Posterior cingulate gyrus (tissue), 11 donors: ENCODE measurements around the gene AKR1B1.

Experiments used
- DNase-seq, 10 donors: peaks; one replicate each; pipeline versions ENCODE4 v3.0.0 to v3.0.0-alpha.2; 2020 to 2021; ENCODE audit warnings: mixed read lengths in 3 of 10
- intact Hi-C: fragments of 100-400 bp; cut with DNase I; formaldehyde crosslinking; loops from one replicate; pipeline ENCODE4 v1.15.1; 2023

The AKR1B1 gene

DNA sequence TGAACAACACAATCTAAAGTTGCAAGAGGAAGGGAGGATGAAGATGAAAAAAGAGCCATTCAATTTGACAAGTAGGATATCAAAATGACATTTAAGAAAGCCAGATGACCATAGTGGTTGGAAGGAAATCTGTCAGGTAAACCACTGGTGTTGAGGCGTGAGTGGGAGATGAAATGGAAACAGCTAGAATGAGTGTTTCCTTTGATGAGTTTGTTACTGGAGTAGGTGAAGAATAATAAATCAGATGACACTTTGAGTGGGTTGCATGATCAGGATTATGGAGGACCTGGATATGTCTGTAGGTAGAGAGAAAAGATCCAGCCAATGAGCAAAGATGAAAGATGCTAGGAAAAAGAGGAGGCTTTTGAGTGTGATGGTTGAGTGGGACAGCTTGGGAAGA lies 33.1 kb downstream of the AKR1B1 start:
- intact Hi-C loops: no loop called here
- DNase-seq: no peak

DNA sequence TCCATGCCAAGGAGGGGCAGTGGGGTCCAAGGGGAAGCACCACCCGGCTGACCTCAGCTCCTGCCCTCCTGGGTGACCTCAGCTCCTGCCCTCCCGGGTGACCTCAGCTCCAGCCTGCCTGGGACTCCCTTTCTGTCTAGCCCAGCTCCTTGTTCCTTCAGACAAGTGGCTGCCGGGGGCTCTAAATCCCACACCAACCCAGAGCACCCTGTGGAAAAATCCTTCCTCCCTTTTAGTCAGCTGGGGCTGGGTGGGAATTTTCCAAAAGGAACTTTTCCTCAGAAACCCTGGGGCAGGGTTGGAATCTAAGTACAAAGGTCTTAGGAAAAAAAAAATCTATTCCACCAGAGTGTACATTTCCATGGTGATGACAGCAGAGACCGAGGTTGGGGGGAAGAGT lies 36.3 kb downstream of the AKR1B1 start:
- intact Hi-C loops: no loop called here
- no peak for DNase-seq

DNA sequence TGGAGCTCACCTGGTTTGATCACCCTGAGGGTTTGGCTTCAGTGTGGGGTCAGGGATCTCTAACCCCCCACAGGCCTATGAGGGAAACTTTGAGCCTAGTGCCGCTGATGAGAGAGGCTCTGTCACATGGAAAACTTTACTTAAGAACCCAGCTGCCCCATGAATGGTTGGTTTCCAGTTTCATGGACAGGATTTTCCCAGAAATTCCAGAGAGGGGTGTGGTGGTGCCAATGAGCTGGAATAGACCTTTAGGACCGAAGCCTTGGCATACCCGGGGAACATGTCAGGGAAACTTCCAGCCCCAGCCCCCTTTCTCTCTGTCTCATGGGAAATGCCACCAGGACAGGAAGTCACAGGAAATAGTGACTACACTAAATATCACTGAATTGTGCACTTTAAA lies 36.9 kb downstream of the AKR1B1 start:
- DNase-seq: no peak
- intact Hi-C loops: no loop called here

DNA sequence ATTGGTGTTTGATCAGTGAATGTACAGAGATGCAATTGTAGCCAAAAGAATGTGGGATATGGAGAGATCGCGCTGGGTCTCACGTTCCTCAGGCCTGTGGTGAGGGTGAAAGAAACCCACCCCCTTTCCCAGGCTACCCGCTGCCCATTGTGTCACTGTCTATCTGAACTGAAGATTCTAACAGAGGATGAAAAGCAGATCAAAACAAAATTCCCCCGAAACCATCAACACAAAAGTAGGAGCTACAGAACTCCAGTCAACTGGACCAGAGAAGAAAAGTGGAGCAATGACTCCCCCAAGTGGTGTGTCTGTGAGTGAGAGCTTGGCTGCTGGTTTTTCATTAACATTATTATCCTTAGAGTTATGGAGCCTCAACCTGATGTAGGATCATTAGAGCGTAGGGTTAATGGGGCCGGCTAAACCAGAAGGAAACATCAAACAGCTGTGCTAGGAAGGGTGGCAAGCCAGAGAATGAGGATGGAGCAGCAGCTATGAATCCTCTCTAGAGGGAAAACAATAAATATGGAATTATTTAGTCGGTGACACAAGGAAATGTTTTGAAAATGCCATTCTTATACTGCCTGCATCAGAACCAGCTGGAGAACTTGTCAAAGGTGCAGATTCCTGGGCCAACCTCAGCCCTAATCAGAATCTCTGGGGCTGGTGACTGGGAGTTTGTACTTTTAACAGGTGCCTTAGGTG lies 38.3 kb downstream of the AKR1B1 start:
- DNase-seq: peak in 5 of 10 donors; percentile 22 to 67 (median 64)
- intact Hi-C loops: no loop called here

DNA sequence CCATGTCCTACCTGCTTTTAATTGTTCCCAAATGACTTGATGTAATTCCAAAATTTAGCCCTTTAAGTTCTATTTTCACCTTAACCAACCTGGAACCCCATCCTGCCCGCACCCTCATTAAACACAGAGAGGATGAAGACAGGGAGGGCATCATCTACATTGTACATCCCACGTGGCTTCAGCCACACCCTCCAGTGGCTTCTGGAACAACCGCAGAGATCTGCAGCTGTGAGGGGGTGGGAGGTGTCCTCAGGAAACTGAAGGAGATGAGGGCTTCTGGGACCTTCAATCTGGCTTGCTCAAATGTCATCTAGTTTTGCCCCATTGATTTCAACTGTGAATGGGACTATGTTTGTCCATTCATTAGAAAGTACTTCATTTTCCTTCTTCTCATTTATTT lies 39.0 kb downstream of the AKR1B1 start:
- DNase-seq: no peak
- intact Hi-C loops: no loop called here

DNA sequence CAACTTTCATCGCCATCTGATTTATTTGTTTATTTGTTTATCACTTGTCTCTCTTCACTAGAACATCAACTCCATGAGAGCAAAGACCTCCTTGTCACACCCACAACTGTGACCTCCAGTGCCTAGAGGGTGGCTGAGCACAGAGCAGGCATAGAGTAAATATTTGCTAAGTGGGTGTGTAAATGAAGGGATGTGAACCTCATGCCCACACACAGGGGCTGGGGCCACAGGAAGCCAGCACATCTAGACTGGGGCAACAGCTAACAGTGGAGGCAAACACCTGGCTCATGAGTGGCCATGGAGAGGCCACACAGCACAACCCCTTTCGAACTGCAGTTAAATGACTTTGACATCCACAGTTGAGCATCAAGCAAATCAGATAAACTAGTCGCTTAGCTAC lies 39.8 kb downstream of the AKR1B1 start:
- intact Hi-C loops: no loop called here
- no peak for DNase-seq

DNA sequence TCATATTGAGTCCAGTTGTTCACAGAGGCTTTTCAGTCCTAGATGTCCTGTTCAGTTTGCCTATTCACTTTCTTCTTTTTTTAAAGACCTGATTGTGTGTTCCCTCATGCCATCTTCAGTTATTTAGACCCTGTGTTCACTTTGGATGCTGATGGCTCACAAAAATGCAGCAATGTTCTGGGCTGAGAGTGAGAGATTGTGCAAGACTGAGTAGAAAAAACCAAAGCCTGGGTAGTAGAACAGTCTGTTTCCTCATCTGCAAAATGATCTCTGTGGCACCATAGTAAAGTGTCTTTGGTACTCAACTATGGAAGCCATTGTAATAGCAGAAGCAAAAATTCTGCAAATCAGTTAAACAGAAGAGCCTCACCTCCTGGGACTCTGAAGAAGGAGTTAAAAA lies 43.2 kb downstream of the AKR1B1 start:
- intact Hi-C loops: no loop called here
- no peak for DNase-seq

DNA sequence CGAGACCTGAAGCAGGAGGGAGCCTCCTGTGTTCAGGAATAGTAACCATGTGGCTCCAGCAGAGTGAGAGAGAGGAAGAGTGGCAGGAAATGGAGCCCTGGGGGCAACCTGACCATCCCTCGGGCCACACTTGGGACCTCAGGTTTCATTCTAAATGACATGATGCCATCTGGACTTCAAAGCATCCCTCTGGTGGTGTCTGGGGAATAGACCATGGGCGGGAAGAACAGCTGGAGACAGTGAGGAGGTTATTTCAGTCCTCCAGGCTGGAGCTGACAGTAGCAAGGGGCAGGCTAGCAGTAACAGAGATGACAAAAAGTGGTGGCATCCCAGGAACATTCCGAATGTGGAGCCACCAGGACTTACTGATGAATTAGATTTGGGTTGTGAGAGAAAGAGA lies 44.8 kb downstream of the AKR1B1 start:
- intact Hi-C loops: no loop called here
- no peak for DNase-seq

DNA sequence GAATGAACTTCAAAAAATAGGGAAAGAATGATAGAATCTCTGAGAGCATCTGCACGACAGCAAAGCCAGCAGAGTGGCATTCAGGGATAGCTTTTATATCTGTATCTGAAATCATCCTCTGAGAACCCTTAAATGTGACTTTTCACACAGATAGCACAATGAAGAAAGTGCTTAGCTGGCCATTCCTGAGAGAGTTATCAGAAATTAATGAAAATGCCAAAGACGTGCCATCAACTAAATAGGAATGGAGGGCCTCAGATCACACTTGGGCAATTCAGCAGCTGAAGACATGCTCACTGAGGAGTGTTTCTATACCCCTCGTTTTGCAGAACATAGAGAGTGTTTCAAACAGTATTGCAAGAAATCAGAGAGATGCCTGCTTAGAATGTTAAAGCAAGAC lies 51.6 kb downstream of the AKR1B1 start:
- DNase-seq: no peak
- intact Hi-C loops: no loop called here

DNA sequence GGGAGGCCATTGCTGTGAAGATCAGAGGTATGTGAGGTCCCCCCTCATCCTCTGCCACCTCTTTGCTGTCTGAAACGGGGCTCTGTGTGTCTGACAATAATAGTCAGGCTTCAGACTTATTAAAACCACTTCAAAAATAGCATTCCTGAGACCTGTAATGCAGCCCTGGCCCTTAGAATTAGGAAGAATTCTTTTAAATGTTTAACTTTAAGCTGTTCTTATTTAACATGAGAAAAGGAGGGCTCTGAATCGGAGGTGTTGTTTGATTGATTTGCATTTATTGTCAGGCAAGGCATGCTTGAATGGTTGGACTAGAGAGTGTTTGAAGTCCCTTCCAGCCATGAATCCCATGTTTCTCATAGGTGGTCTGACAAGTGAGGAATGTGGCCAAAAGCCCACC lies 52.5 kb downstream of the AKR1B1 start:
- DNase-seq: no peak
- intact Hi-C loops: no loop called here

DNA sequence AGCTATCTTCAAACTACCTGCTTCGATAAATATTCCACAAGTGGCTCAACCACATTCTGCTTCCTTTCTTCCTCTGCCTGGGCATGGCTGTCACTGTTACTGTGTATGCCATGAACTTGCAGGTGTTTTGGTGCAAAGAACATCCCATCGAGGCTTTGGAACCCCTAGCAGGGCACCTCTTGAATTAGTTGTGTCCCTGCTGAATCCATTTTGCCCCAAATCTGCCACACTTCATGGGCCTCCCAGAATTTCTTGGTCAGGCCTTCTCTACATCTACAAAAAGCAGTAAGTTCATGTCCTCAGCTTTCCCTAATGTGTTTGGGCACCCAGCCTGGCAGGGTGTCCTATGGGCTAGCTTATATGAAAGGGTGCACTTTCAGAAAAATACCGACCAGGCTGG lies 53.6 kb downstream of the AKR1B1 start:
- DNase-seq: no peak
- intact Hi-C loops: no loop called here

DNA sequence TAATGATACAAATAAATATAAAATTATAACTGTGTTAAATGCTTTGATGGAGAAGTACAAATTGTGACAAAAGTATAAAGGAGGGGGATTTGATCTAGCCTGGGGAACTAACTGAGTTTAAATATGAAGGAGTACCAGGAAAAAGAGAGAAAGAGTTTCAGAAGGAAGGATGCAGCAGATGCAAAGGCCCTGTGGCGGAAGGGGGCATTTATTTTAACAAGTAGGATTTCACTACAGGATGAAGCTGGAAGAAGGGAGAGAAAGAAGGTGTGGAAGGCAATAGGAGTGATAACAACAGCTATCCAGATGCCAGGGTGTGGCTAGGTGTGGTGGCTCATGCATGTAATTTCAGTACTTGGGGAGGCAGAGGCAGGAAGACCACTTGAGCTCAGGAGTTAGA lies 55.8 kb downstream of the AKR1B1 start:
- DNase-seq: no peak
- intact Hi-C loops: no loop called here

DNA sequence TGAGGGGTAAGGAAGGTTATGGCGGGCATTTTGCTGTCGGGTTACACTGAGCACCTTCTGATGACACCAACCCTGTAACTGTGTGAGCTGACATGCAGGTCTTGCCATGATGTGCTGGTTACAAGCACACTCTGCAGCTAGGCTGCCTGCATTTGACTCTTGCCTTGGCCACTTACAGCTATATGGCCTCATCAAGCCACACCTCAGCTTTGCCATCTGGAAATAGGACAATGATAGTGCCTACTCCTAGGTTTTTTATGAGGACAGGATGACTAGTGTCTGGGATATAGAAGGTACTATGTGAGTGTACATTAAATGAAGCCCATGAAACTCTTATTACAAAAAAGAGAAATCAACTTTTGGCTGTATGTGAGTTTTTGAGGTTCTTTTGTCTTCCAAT lies 58.0 kb downstream of the AKR1B1 start:
- DNase-seq: no peak
- intact Hi-C loops: no loop called here

DNA sequence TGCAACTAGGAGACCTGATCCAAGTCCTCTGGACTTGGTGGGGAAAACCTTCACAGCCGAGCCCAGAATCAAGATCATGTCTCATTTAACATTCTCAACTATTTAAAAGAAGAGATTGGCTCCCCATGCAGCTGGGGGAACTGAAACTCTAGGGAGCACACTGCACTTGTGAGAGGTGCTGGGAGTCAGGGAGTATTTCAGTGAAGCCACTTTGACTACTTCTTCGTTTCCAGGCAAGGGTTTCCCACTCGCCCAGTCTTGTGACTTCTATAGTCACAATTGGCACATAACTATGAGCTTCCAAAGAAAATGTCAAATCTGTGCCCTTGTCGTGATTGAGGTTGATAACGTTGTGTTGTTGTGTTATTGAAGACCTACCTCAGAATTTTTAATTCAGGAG lies 62.9 kb downstream of the AKR1B1 start:
- intact Hi-C loops: no loop called here
- DNase-seq: no peak

DNA sequence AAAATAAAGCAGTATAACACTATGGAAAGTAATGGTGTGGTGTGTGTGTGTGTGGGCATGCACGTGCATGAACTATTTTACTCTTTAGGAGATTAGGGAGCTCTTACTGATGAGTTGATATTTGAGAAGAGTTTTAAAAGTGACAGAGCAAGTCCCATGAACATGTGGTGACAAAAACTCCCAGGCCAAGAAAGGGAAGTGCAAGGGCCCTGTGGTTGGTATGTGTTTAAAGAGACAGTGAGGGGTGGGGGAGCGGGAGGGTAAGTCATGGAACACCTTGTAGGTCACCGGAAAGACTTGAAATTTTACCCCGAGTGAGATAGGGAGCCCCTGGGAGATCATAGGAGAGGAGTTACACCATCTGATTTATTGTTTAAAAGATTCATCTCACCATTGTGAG lies 63.3 kb downstream of the AKR1B1 start:
- DNase-seq: no peak
- intact Hi-C loops: no loop called here

DNA sequence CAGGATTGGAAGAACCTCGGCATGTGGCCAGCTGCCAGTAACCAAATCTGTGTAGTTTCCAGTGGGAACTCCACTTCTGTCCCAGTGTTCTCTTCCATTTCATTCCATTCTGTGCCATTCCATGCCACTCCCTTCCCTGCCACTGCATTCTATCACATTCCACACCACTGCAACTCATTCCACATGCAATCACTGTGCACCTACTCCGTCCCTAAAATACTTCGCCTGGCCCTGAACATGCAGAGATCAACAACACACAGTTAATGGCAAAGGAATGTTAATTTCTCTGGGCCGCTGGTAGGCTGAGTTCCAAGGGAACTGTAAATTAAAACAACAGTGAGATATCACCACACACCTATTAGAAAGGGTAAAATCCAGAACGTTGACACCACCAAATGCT lies 64.8 kb downstream of the AKR1B1 start:
- intact Hi-C loops: no loop called here
- no peak for DNase-seq
